ENCODE results near the gene RBM47. TPM values are rescaled to one million over a fixed set of nuclear protein-coding genes. Genes with fewer than 3 reads are reported as not detected.

RBM47 gene
- total RNA-seq, 1 experiment from 2014 or later = 0.28 TPM

DNA sequence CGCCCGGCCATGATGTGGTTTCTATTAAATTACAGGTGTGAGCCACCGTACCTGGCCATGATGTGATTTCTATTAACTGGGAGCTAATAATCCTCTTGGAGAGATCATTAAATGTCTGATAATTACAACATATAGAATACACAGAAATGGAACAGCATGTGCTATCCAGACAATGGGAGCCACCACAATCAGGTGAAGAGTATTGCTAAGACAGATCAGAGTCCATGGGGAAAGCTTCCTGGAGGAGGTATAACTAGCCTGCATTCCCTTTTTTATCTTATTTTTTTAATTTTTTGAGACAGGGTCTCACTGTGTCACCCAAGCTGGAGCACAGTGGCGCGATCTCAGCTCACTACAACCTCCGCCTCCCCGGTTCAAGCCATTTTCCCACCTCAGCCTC is 147.7 kb downstream of the RBM47 start:
- H3K4me3 ChIP-seq (ENCODE audit: low read depth, low read length, poor library complexity, severe bottlenecking) = no peak overlapping the region
- H3K27me3 ChIP-seq (replicated peaks; ENCODE audit: insufficient read depth, low read depth, low read length, poor library complexity) = no peaks in the 10 kb centered on the region
- CTCF ChIA-PET = no interaction called here
- intact Hi-C loops (cut with micrococcal nuclease; ENCODE audit: unreplicated experiment) = no loop called here
- H3K9me3 ChIP-seq (ENCODE audit: low read depth, low read length, poor library complexity, severe bottlenecking) = no peaks in the 10 kb centered on the region
- TF ChIP-seq EZH2 (IDR thresholded peaks at IDR 0.05; ENCODE audit: borderline replicate concordance, low read depth, low read length, poor library complexity, severe bottlenecking) = no peak
- TF ChIP-seq, protein P1, sequence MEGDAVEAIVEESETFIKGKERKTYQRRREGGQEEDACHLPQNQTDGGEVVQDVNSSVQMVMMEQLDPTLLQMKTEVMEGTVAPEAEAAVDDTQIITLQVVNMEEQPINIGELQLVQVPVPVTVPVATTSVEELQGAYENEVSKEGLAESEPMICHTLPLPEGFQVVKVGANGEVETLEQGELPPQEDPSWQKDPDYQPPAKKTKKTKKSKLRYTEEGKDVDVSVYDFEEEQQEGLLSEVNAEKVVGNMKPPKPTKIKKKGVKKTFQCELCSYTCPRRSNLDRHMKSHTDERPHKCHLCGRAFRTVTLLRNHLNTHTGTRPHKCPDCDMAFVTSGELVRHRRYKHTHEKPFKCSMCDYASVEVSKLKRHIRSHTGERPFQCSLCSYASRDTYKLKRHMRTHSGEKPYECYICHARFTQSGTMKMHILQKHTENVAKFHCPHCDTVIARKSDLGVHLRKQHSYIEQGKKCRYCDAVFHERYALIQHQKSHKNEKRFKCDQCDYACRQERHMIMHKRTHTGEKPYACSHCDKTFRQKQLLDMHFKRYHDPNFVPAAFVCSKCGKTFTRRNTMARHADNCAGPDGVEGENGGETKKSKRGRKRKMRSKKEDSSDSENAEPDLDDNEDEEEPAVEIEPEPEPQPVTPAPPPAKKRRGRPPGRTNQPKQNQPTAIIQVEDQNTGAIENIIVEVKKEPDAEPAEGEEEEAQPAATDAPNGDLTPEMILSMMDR (conservative IDR thresholded peaks at IDR 0.05; ENCODE audit: low read depth, low read length) = no peak
- POLR2A ChIA-PET (ENCODE audit: low non-redundant PET) = no interaction called here
- no peaks in the 10 kb centered on the region for H3K36me3 ChIP-seq (ENCODE audit: insufficient read depth, low read length, poor library complexity, severe bottlenecking)
- DNase-seq (ENCODE audit: low spot score) = no peak
- no peak overlapping the region for H3K27ac ChIP-seq (ENCODE audit: low read depth, low read length, poor library complexity, severe bottlenecking)
- no peaks in the 10 kb centered on the region for H3K4me1 ChIP-seq (ENCODE audit: insufficient read depth, low read length, poor library complexity, severe bottlenecking)
- BruUV-seq (replicated peaks) = no TSS peak

DNA sequence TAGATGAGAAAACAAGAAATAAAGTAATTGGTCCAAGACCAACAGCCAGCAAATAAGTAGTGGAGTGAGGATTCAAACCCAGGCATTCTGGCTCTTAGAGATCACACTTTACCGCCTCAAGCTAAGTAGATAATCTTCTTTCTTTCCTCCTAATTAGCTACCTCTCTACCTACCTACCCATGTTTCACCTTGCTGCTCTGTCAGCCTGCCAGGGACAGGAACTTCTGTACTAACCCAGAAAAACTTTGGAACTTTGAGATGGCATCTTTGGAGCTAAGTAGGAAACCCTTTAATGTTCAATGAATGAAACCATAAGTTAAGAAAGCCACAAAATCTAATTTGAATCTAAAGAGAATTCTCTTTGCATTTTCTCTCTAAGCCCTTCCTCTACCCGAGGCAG is 149.4 kb downstream of the RBM47 start:
- no peaks in the 10 kb centered on the region for H3K9me3 ChIP-seq (ENCODE audit: low read depth, low read length, poor library complexity, severe bottlenecking)
- no peak for DNase-seq (ENCODE audit: low spot score)
- TF ChIP-seq, protein P1 (conservative IDR thresholded peaks at IDR 0.05; ENCODE audit: low read depth, low read length) = no peak
- POLR2A ChIA-PET (ENCODE audit: low non-redundant PET) = no interaction called here
- H3K27ac ChIP-seq (ENCODE audit: low read depth, low read length, poor library complexity, severe bottlenecking) = no peak overlapping the region
- intact Hi-C loops (cut with micrococcal nuclease; ENCODE audit: unreplicated experiment) = no loop called here
- H3K27me3 ChIP-seq (replicated peaks; ENCODE audit: insufficient read depth, low read depth, low read length, poor library complexity) = no peaks in the 10 kb centered on the region
- no peaks in the 10 kb centered on the region for H3K36me3 ChIP-seq (ENCODE audit: insufficient read depth, low read length, poor library complexity, severe bottlenecking)
- no peaks in the 10 kb centered on the region for H3K4me1 ChIP-seq (ENCODE audit: insufficient read depth, low read length, poor library complexity, severe bottlenecking)
- no TSS peak for BruUV-seq (replicated peaks)
- no peak overlapping the region for H3K4me3 ChIP-seq (ENCODE audit: low read depth, low read length, poor library complexity, severe bottlenecking)
- CTCF ChIA-PET = interaction anchor here (0.5 kb wide), 1 partner anchor 130 kb away, joined by 3 read pairs; no protein-coding TSS in a partner anchor

DNA sequence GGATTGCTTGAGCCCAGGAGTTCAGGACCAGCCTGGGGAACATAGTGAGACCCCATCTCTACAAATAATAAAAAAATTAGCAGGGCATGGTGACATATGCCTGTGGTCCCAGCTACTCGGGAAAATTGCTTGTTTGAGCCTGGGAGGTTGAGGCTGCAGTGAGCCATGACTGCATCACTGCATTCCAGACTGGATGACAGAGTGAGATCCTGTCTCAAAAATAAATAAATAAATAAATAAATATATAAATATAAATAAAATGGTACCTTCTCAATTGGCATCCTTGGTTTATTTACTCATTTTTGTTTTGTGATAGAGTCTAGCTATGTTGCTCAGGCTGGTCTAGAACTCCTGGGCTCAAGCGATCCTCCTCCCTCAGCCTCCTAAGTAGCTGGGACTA is 150.3 kb downstream of the RBM47 start:
- no TSS peak for BruUV-seq (replicated peaks)
- H3K27me3 ChIP-seq (replicated peaks; ENCODE audit: insufficient read depth, low read depth, low read length, poor library complexity) = no peaks in the 10 kb centered on the region
- no peak overlapping the region for H3K4me3 ChIP-seq (ENCODE audit: low read depth, low read length, poor library complexity, severe bottlenecking)
- CTCF ChIA-PET = no interaction called here
- POLR2A ChIA-PET (ENCODE audit: low non-redundant PET) = no interaction called here
- H3K27ac ChIP-seq (ENCODE audit: low read depth, low read length, poor library complexity, severe bottlenecking) = no peak overlapping the region
- intact Hi-C loops (cut with micrococcal nuclease; ENCODE audit: unreplicated experiment) = no loop called here
- TF ChIP-seq, protein P1 (conservative IDR thresholded peaks at IDR 0.05; ENCODE audit: low read depth, low read length) = no peak
- no peak for TF ChIP-seq EZH2 (IDR thresholded peaks at IDR 0.05; ENCODE audit: borderline replicate concordance, low read depth, low read length, poor library complexity, severe bottlenecking)
- H3K9me3 ChIP-seq (ENCODE audit: low read depth, low read length, poor library complexity, severe bottlenecking) = no peaks in the 10 kb centered on the region
- H3K4me1 ChIP-seq (ENCODE audit: insufficient read depth, low read length, poor library complexity, severe bottlenecking) = no peaks in the 10 kb centered on the region
- no peak for DNase-seq (ENCODE audit: low spot score)
- no peaks in the 10 kb centered on the region for H3K36me3 ChIP-seq (ENCODE audit: insufficient read depth, low read length, poor library complexity, severe bottlenecking)
